ENCODE measurements around the gene LRRN4CL.
A peak's percentile ranks its signal among the peaks of the same experiment; 100 is the strongest.

The LRRN4CL gene

DNA sequence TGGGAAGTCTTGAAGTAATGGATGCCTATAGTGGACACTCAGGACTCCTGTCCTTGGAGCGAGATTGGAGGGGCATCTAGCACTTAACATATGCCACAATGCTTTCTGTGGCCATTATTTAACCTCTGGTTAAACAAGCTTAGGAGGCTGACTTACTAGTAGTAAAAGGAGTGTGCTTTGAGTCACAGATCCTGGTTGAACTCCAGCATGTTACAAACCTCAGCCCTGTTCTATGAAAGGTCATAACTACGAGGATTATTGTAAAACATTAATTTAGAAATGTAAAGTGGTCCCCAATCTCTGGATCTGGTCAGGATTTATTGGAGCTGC is 16.2 kb downstream of the LRRN4CL start:
- H3K36me3 ChIP-seq: peaks cover 10% of the 10 kb centered on the region
- DNase-seq: no peak
- no peaks in the 10 kb centered on the region; the same call in 1 of the 2 replicates for H3K4me1 ChIP-seq
- TF ChIP-seq, protein P1, sequence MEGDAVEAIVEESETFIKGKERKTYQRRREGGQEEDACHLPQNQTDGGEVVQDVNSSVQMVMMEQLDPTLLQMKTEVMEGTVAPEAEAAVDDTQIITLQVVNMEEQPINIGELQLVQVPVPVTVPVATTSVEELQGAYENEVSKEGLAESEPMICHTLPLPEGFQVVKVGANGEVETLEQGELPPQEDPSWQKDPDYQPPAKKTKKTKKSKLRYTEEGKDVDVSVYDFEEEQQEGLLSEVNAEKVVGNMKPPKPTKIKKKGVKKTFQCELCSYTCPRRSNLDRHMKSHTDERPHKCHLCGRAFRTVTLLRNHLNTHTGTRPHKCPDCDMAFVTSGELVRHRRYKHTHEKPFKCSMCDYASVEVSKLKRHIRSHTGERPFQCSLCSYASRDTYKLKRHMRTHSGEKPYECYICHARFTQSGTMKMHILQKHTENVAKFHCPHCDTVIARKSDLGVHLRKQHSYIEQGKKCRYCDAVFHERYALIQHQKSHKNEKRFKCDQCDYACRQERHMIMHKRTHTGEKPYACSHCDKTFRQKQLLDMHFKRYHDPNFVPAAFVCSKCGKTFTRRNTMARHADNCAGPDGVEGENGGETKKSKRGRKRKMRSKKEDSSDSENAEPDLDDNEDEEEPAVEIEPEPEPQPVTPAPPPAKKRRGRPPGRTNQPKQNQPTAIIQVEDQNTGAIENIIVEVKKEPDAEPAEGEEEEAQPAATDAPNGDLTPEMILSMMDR (IDR thresholded peaks at IDR 0.05; ENCODE audit: low read depth, low read length): no peak
- H3K27me3 ChIP-seq: no peaks in the 10 kb centered on the region
- no peaks in the 10 kb centered on the region for H3K9me3 ChIP-seq
- no peak overlapping the region for H3K4me3 ChIP-seq (ENCODE audit: low read depth, low read length)

DNA sequence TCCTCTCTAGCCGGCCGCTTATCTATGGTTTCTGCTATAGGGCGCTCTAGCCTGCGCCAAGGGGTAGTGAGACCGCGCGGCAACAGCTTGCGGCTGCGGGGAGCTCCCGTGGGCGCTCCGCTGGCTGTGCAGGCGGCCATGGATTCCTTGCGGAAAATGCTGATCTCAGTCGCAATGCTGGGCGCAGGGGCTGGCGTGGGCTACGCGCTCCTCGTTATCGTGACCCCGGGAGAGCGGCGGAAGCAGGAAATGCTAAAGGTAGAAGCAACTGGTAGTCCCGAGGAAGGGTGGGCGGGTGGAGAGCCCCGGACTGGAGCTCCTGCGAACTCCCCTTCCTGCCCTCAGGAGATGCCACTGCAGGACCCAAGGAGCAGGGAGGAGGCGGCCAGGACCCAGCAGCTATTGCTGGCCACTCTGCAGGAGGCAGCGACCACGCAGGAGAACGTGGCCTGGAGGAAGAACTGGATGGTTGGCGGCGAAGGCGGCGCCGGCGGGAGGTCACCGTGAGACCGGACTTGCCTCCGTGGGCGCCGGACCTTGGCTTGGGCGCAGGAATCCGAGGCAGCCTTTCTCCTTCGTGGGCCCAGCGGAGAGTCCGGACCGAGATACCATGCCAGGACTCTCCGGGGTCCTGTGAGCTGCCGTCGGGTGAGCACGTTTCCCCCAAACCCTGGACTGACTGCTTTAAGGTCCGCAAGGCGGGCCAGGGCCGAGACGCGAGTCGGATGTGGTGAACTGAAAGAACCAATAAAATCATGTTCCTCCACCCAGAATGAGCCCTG is 17.5 kb downstream of the LRRN4CL start, which contains the start of the genes LBHD1 and UQCC3:
Gene LBHD1, minus strand, starts transcription at position 660 of the 782 bp plus-strand sequence. CDS start 2,236 bp downstream, outside the sequence.
Gene UQCC3, plus strand, starts transcription at position 66 of the 782 bp plus-strand sequence. Its CDS starts 73 bp downstream, at position 139.
- DNase-seq: peak; percentile 71
- no peaks in the 10 kb centered on the region for H3K9me3 ChIP-seq
- TF ChIP-seq, protein P1 (IDR thresholded peaks at IDR 0.05; ENCODE audit: low read depth, low read length): no peak
- peaks cover 12% of the 10 kb centered on the region for H3K36me3 ChIP-seq
- H3K27me3 ChIP-seq: no peaks in the 10 kb centered on the region
- H3K4me1 ChIP-seq: no peaks in the 10 kb centered on the region
- peak within 1 kb of the TSS; percentile 77 for H3K4me3 ChIP-seq (ENCODE audit: low read depth, low read length)

- no peaks in the 10 kb centered on the region for H3K4me1 ChIP-seq
- TF ChIP-seq, protein P1 (IDR thresholded peaks at IDR 0.05; ENCODE audit: low read depth, low read length): no peak
- H3K9me3 ChIP-seq: no peaks in the 10 kb centered on the region
- DNase-seq: no peak
- H3K36me3 ChIP-seq: peaks cover 18% of the 10 kb centered on the region
- peak overlapping the region; percentile 77 for H3K4me3 ChIP-seq (ENCODE audit: low read depth, low read length)
- H3K27me3 ChIP-seq: no peaks in the 10 kb centered on the region
These were observed 18.1 kb downstream of the LRRN4CL start for GRCh38 chr11:62671236-62671607.

GRCh38 chr11:62669420-62670161 is 19.7 kb downstream of the LRRN4CL start:
- TF ChIP-seq, protein P1 (IDR thresholded peaks at IDR 0.05; ENCODE audit: low read depth, low read length): no peak
- H3K36me3 ChIP-seq: peaks cover 23% of the 10 kb centered on the region
- H3K4me1 ChIP-seq: no peaks in the 10 kb centered on the region
- H3K4me3 ChIP-seq (ENCODE audit: low read depth, low read length): no peak overlapping the region
- H3K9me3 ChIP-seq: no peaks in the 10 kb centered on the region
- no peak for DNase-seq
- H3K27me3 ChIP-seq: no peaks in the 10 kb centered on the region

DNA sequence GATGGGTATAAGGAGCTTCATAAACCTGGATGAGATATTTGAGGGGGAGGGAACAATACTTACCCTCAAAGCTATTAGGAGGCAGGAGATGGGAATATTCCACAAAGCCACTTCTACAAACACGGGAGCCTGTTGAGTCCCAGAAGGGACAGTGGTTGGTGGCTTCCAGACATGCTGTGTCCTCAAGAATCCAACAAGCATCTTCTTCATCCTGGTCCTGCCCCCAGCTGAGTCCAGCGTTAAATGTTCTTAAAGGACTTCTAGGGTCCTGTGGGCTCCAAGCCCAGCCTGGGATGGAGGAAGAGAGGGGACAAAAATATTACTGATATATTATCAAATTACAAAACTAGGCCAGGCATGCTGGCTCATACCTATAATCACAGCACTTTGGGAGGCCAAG is 21.9 kb downstream of the LRRN4CL start:
- TF ChIP-seq, protein P1 (IDR thresholded peaks at IDR 0.05; ENCODE audit: low read depth, low read length): no peak
- Histone ChIP-seq H3K4me1 (no peaks in the 10 kb centered on the region), H3K36me3 (peaks cover 24% of the 10 kb centered on the region), H3K4me3 (ENCODE audit: low read depth, low read length) (peak overlapping the region; percentile 93), H3K27me3 (no peaks in the 10 kb centered on the region), H3K9me3 (no peaks in the 10 kb centered on the region)
- no peak for DNase-seq
